Sigmoid colon (tissue), 4 donors: ENCODE measurements around the gene MBNL1.

Experiments used
- EP300 ChIP-seq, 4 donors: sonication (generic); formaldehyde crosslinking; IDR thresholded peaks; one replicate each; pipeline ENCODE4 v1.6.1; 2017; ENCODE audit warnings: antibody characterized with exemption in 4 of 4
- POLR2A ChIP-seq, 2 donors: fragments of 450-650 bp; IDR thresholded peaks; one replicate each; pipeline ENCODE4 v1.6.1; 2016; ENCODE audit warnings: antibody characterized with exemption in 2 of 2, mild to moderate bottlenecking in 2 of 2, moderate library complexity in 2 of 2
- POLR2AphosphoS5 ChIP-seq, 4 donors: sonication (generic); formaldehyde crosslinking; IDR thresholded peaks; one replicate each; pipeline ENCODE4 v1.6.1; 2017; ENCODE audit warnings: antibody characterized with exemption in 4 of 4
- TF ChIP-seq, protein P1 (sequence below), 4 experiments: fragments of 450-650 bp in 3 of 4; fragments of 200-600 bp in 1 of 4; IDR thresholded peaks; one replicate each; pipeline ENCODE4 v1.5.1; 2016 to 2019; ENCODE audit warnings: antibody characterized with exemption in 4 of 4, mild to moderate bottlenecking in 3 of 4, moderate library complexity in 2 of 4

DNA sequence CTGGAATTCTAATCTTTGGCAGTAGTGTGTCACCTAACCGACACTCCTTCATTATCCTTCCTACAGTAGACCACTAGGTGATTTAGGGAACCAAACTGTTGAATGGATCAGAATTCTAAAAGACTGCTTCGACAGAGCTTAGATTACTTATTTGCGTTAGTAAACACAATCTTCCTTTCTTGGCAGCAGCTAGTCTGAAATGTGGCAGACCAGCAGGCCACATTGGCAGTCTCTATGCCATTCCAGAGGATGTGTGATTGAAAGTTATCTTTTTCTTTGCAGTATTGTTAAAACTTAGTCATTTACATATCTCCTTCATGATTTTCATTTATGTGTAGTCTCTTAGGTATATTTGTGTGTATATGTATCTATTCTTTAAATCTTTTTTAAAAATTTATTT lies 23.6 kb downstream of the MBNL1 start:
- TF ChIP-seq, protein P1, sequence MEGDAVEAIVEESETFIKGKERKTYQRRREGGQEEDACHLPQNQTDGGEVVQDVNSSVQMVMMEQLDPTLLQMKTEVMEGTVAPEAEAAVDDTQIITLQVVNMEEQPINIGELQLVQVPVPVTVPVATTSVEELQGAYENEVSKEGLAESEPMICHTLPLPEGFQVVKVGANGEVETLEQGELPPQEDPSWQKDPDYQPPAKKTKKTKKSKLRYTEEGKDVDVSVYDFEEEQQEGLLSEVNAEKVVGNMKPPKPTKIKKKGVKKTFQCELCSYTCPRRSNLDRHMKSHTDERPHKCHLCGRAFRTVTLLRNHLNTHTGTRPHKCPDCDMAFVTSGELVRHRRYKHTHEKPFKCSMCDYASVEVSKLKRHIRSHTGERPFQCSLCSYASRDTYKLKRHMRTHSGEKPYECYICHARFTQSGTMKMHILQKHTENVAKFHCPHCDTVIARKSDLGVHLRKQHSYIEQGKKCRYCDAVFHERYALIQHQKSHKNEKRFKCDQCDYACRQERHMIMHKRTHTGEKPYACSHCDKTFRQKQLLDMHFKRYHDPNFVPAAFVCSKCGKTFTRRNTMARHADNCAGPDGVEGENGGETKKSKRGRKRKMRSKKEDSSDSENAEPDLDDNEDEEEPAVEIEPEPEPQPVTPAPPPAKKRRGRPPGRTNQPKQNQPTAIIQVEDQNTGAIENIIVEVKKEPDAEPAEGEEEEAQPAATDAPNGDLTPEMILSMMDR (IDR thresholded peaks at IDR 0.05), result no peak
- no peak for TF ChIP-seq POLR2A (IDR thresholded peaks at IDR 0.05)
- TF ChIP-seq EP300 (IDR thresholded peaks at IDR 0.05), result no peak
- no peak for TF ChIP-seq POLR2AphosphoS5 (IDR thresholded peaks at IDR 0.05)
